Right lobe of liver (tissue), 4 donors: ENCODE measurements around the gene SARS1.

Experiments used
- POLR2A ChIP-seq: fragments of 450-650 bp; IDR thresholded peaks from one replicate; pipeline ENCODE4 v1.6.1; 2017; ENCODE audit warnings: antibody characterized with exemption, mild to moderate bottlenecking
- TF ChIP-seq, protein P1 (sequence below), 4 donors: fragments of 200-600 bp in 3 of 4; fragments of 450-650 bp in 1 of 4; IDR thresholded peaks; one replicate each; pipeline versions ENCODE4 v1.5.1 to v1.8.0; 2016 to 2022; ENCODE audit warnings: antibody characterized with exemption in 4 of 4, mild to moderate bottlenecking in 2 of 4
- donor health status: DM: no; HTN: no; CAD: no.
- donor health status: DM: no; HTN: no; CAD: no.
- donor health status: DM: no; HTN: yes; CAD: no.

DNA sequence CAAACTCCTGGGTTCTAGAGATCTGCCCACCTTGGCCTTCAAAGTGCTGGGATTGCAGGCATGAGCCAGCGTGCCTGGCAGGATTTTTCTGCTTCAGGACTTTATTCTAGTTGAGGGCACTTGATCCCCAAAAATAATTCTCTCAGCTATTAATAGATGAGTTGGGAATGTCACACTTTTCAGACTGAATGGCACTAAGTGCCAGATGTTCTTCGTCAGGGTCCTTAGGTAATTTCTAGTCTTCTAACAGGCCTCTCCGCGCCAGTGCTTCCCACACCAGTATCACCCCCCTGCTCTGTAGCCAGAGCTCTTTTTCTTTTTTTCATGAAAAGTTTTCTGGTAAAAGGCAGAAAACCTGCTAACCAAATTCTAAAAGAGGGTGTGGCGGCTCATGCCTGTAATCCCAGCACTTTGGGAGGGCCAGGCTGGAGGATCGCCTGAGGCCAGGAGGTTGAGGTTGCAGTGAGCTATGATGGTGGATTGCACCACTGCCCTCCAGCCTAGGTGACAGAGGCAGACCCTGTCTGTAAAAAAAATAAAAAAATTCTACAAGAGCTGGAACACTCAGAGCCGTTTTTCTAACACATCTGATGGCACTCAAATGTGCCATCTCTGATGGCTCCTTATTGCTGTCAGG lies 6.1 kb upstream of the SARS1 start:
- TF ChIP-seq POLR2A, result no peak
- TF ChIP-seq, protein P1, sequence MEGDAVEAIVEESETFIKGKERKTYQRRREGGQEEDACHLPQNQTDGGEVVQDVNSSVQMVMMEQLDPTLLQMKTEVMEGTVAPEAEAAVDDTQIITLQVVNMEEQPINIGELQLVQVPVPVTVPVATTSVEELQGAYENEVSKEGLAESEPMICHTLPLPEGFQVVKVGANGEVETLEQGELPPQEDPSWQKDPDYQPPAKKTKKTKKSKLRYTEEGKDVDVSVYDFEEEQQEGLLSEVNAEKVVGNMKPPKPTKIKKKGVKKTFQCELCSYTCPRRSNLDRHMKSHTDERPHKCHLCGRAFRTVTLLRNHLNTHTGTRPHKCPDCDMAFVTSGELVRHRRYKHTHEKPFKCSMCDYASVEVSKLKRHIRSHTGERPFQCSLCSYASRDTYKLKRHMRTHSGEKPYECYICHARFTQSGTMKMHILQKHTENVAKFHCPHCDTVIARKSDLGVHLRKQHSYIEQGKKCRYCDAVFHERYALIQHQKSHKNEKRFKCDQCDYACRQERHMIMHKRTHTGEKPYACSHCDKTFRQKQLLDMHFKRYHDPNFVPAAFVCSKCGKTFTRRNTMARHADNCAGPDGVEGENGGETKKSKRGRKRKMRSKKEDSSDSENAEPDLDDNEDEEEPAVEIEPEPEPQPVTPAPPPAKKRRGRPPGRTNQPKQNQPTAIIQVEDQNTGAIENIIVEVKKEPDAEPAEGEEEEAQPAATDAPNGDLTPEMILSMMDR (IDR thresholded peaks at IDR 0.05), result no peak
